Stimulated activated CD4-positive, alpha-beta T cell treated with anti-CD3 and anti-CD28 coated beads, TNF-alpha, amount 100 ng/mL, for 4 hours (primary cell): Measurements from ENCODE around the gene ADGRL2.

ENCODE experiments used
- DNase-seq, 3 experiments: peaks; one replicate each; pipeline ENCODE4 v3.0.0-alpha.2; 2020; ENCODE audit warnings: low read depth in 3 of 3

The ADGRL2 gene

DNA sequence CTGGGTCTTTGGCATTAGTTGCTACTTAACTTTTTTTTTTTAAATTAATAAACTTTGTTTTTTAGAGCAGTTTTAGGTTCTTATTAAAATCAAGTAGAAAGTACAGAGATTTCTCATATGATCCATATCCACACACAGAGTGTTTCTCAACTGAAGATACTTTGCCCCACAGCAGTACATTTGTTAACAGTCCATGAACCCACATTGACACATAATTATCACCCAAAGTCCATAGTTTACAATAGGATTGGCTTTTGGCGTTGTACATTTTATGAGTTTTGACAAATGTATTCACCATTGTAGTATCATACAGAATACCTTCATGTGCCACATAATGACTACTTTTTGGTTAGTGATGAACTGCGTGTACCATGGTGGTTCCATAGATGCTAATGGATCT is 106.8 kb downstream of the ADGRL2 start:
- no peak for DNase-seq

DNA sequence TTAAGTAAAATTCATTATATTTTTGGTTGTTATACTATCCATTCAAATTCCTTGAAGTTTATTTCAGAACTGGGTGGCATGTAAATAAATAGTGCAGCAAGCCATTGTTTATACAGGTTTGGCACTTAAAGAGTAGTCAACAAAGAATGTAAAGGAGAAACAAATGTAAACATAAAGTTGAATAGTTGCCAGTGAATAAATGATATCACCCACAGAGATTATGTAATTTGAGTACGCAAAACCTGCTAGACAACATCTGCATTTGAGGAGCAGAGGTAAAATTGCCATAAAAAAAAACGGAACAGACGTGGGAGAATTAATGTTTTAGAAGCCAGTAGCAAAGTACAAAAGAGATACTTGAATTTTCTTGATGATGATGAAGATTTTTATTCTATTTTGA is 111.6 kb downstream of the ADGRL2 start:
- no peak for DNase-seq

DNA sequence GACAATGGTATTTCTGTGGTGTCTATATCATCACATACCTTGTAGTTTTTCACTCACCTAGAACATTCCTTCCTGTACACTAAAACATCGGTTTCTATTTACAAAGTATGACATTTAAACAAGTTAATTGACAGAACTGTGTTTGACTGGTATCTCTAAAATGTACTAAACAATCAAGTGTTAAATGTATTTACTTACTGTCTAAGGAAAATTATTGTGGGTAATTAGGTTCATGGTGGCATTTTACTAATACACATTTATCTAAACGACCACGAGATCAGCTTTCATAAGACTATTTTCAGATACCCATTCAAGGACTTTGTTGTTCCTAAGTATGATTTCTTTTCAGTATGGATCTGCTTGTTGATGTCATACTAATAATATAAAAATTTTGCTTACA is 115.2 kb downstream of the ADGRL2 start:
- DNase-seq = no peak

DNA sequence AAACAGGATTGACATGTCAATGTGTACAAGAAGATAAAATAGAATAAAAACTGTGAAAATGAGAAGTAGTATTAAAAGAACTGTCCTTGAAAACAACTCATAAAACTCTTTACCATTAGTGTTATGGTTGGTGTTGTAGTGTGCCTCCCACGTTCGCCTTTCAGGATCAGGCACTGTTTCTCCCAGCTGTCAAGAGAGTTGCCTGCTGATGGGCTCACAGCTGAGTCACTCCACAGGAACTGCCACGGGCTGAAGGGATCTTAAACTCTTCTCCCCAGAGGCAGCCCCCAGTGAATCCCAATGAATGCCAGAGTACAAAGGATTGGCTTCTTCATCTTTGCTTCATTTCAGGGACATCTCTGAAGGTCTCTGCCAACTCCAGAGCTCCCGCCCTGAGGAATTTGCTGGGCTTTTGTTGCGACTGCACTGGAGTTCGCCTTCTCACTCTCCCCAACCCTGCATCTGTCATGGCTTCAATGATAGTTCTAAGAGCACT is 119.6 kb downstream of the ADGRL2 start:
- no peak for DNase-seq

DNA sequence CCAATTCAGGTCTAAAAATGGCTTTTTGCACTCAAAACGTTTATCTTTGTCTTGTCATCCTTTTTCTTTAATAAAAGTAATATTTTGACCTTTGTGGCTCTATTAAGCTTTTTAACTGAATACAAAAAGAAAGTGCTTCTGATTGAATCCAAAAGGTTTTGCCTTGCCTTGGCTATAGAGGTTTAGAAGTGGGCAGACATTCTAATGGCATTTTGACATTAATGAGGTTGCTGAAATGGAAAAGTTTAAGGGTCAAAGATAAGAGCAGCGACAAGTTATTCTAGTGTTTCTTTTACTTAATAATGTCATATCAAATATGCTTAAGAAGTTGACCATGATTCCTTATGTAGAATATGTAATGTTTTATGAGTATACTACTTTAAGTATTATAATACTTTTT is 120.2 kb downstream of the ADGRL2 start:
- DNase-seq = no peak

DNA sequence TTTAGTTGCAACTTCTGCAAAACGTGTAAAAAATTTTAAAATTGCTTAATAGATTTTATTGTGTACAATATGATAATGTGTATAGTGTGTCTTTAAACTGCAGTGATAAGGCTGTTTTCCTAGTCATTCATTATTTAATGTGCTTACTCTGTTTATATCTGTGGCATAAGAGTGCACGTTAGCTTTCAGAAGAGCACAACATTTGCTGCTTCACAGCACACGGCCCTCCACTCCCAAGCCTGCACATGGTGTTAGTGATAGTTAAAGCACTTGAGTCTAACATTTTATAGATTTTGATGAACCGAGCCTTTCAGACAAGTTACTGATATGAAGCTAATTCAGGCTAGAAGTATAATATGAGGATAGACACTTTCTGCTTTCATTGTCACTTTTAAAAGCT is 120.6 kb downstream of the ADGRL2 start:
- DNase-seq = no peak

DNA sequence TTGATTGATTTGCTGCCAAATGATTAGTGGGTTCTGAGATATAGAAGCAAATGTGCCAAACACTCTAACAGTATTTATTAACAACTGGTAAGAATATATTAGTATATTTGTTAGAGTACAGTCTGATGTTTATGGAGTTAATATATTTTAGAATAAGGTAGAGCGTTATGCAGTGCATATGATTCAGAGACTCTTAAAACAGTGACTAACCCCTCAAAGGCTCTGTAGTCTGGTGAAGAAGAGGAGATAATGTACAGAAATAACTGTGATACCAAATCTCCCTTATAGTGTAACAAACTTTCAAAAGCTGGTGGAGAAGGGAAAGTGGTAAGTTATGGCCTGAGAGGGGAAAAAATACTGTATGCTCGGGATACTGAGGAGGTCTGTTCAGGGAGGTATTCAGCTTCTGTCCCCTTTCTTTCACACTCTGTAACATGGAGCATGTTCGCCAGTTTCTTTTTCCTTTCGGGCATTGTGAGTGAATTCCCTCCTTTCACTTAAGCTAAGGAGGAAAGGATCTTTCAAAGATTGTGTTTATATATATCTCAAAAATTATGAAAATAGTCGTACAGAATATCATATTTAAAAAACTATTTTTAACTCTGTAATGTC is 121.2 kb downstream of the ADGRL2 start:
- DNase-seq = no peak

DNA sequence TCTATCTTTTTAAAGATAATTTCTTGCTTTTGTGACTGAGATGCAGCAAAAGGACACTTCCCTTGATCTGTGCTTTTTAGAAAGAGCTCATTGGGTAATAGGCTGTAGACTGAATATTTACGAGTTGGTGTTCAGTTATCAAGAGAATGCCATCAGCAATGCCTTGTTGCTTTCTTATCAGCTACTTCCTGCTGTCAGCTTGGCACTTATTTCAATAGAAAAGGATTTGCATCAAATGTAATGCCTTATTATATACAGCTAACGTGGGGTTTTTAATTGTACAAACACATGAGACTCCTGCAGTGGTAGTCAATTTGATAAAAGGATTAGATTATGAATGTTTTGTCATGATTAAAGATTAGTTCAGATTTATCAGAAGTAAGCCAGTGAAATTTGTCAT is 122.2 kb downstream of the ADGRL2 start:
- DNase-seq = no peak

DNA sequence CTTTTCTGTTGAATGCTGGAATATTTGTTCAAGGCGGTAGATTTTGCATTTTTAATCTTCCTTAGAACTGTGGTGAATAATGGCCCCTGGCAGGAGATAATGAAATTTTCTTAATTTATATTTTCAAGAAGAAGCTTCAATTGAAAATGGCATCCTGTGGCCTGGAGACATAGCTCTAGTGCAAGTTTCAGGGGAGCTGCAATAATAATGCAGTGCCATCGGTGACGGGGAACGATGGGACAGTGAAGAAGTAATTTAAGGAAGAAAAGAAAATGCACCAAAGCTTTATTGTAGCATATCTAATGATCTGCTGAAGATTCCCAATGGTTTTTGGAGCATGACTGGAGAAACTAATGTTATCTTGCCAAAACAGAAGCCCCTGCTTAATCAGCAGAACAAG is 128.4 kb downstream of the ADGRL2 start:
- DNase-seq = no peak

DNA sequence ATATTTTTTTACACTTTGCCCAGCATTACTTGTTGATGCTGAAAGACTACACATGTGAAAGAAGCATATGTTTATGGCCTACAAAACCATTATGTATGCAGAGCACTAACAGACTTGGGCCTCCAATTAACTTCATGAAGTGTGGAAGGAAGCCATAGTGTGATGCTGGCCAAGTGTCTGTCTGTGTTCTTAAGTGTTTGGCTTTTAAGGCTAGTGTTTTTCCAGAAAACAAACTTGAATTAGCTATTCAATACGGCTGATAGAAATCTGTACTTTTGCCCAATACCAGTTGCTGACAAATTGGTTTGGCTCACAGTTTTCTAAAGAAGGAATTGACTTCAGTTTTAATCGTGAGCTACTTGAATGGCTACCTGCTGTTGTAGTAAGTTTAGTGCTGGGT is 136.1 kb downstream of the ADGRL2 start:
- no peak for DNase-seq

DNA sequence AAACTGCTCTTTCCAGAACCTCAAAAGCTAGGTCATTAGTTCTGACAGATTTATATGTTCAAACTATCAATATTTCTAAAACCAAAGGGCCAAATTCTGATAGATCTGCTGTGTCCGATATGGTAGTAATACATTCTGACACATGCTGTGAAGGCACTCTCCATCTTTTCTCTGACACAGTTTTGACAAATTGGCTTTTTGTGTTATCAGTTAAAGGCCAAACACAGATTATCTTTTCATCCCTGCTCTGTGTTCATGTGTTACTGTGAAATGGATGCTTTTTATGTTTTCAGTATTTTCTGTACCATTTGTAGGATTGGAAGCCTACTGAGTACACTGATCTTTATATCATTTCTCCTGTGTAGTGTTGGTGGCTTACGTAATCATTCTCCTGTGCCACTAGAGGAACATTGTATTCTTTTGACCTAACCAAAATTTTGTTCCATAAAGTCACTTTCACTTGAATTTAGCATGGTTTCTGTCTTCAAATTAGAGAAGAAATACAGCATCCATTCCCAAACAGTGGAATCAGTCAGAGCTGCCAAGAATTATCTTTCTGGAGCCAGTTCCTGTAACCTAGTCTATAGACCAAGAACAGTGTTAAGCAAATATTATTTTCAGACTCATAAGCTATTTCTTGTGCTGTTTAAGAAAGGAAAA is 137.2 kb downstream of the ADGRL2 start:
- DNase-seq = no peak

DNA sequence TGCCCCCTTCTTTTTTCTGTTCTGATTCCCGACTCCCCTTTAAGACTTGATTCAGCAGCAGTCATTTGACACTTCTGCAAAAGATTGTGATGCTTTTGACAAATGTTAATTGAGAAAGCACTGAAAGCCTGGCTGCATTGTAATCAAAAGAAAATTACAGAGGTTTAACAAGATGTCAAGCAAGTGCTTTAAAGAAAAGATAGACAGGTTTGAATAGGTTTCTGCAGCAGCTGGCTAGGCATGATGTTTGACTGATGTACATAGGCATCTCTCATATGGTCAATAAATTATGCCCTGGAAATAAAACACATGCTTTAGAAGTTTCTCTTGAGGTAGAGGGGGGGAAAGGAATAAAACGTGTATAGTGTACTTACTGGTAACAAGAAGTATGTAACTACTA is 147.8 kb downstream of the ADGRL2 start:
- DNase-seq = no peak

DNA sequence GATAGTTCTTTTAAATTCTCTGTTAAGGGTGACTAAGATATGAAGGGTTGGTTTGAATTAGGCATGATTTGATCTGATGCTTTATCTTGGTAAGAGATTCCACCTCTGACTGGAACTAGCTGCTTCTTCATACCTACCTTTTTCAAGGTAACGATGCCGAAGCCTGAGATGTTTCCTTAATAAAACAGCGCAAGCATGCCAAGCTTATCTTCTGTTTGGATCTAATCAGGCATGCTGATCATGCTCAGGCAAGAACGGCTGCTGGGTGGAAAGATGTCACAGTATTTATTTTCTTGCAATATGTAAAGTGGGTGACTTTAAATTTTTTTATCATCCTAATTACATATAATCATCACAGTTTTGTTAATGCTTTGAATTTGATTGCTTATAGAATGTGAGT is 148.7 kb downstream of the ADGRL2 start:
- DNase-seq = no peak

DNA sequence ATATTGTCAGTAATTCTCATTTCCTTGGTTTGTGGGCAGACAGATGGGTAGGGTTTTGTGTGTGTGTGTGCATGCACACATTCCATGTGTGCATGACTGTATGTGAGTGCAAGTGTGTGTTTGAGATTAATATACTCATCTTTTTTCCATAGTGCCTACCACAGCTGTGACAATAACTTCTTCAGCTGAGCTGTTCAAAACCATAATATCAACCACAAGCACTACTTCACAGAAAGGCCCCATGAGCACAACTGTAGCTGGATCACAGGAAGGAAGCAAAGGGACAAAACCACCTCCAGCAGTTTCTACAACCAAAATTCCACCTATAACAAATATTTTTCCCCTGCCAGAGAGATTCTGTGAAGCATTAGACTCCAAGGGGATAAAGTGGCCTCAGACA is 149.3 kb downstream of the ADGRL2 start:
- DNase-seq = no peak

DNA sequence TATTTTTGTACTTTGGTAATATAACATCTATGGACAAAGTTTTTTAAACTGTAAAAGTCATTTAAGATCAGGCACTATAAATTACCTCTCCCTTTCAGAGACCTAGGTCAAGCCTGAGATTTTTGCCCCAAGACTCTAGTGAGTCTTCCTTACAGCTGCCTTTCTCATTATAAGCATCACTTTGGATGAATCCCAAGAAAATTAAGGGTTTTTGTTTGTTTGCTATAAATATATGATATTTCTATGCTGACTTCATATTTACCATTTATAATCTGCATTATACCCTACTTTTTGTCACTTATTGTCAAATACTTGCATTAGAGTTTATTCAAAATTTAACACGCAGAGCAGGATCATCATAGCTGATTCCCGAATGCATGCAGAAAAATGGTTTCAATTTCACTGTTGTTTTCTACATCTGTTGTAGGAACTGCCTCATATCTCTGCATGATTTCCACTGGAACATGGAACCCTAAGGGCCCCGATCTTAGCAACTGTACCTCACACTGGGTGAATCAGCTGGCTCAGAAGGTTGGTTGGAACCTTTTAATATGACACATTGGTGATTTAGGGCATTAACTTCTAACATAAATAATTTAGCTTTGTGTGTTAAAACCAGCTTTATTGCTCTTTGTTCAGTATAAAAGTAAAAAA is 150.0 kb downstream of the ADGRL2 start:
- no peak for DNase-seq

DNA sequence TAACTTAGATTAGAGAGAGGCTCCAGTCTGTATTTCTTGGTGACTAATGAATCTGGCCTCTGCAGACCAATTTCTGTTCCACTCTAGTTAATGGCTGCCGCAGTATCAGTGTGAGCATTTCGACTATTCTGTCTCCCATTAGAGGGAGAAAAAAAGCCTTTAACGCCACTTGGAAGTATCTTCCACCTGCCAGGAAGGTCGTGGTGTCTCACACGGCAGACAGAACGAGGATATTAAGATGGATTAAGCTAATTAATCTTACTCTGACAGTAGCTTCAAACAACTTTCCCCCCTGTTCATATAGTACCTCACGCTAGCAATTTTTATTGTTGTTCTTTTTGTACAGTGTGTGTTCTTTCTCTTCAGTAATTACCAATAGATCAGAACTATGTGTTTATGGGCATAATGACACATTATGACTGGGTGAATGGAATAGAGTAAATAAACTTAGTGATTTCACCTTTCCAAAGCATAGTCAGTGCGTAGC is 153.8 kb downstream of the ADGRL2 start:
- DNase-seq = no peak

DNA sequence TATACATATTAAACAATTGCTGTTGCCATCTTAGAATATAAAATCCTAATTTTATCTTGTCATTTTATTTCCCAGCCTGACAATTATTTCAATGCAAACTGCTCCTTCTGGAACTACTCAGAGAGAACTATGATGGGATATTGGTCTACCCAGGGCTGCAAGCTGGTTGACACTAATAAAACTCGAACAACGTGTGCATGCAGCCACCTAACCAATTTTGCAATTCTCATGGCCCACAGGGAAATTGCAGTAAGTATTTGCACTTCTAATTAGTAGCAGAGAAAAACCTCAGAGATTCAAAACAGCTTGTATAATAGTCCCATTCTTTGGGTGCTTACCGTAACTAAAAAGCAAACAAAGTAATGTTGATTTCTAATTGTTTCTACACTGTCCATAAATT is 167.2 kb downstream of the ADGRL2 start:
- DNase-seq = no peak

DNA sequence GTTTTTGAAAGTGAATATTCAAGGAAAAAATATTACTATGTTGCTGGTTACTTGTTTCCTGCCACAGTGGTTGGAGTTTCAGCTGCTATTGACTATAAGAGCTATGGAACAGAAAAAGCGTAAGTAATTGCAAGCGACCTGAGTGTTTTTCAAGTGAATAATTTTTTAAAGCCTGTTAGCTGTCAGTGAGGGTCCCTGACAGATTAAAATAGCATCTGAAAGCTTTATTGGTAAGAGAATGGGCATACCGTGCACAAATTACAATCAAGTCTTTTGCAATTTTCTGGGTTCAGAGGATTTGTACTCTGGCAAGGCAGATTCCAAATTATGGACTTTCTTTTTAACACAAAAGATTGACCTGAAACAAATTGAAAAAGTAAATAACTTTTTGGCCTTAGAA is 169.7 kb downstream of the ADGRL2 start:
- DNase-seq = no peak

DNA sequence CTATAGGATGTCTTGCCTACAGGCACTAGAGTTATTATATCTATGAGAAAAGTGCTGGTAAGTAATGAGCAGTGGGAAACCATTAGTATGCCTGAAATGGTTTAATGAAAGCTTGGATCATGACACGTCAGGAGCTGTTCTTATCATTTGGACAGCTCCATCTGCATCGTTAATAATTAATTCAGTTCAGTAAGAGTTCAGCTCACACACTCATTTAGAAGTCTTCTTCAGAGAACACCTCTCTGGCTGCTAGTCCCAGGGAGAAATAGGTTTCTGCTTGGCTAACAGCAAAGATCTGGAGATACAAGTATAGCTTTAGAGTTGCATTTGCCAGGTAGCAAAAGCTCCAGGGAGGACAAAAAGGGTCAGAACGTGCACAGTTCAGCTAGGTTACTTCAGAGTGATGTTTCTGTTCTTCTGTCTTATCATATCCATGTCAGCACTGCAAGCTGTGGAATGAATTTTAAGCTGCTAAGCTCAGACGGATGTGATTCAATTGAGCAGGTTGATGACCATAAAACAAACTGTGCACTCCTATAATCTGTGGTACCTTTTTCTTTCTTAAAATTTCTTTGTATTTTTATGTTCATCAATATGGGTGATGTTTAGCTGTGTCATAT is 173.6 kb downstream of the ADGRL2 start:
- no peak for DNase-seq

DNA sequence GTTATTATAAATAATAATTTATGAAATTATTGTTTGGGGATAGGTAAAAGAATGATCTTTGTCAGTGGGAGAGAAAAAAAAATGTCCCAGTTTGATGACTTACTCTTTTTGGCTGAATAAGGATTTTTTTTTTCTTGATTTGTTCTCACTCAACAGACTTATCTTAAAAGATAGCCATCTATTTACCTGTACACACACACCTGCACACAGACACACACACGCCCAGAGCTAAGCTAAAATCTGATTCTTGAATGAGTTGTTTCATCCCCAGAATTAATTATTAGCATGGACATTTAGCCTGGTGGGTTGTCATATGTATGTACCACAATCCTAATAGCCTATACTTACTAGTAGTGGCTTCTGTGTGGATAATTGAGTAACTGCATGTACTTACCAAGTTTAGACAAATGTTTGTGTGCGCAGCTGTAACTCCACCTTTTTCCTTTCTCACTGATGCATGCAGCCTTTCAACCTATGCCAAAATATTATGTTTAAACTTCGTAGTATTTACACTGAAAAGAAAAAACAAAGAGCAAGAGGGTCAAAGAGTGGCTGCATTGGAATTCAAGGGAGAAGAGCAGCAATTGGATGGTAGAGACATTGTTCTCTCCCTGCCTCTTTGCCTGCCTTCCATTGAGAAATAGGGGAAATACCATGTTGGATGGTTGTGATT is 174.3 kb downstream of the ADGRL2 start:
- no peak for DNase-seq

DNA sequence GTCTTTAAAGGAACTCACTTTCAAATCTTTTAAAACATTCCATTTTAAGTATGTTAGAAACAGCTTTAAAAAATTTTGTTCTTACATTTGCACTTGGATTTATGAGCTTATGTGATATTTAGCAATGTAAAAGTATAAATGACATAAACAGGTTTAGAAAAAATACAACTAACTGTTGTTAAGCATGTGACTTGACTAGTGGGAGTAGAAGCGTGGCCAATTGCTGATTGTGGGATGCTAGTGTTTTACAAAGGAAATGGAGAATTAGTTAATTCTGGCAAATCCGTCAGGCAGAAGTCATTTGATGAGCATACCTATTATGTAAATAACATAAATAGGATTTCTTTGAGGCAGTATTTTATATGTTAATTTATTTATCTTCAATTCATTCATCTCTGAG is 175.8 kb downstream of the ADGRL2 start:
- DNase-seq = no peak

DNA sequence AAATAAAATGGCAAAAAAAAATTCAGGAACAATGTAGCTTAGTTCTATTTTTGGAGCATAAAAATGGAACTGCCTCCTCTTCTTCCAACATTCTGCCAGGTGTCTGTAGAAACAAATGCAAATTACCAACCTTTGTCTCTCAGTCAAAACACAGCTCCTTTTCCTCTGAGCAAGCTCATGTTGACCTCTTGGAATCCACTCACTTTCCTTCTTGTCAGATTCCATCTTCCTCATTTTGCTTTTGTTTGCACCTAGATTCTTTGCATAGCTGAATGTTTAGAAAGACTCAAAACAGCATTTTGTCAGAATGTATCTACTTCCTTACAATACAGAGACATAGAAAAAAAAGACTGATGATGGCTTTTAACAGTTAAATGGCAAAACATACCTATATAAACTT is 178.2 kb downstream of the ADGRL2 start:
- DNase-seq = no peak
